Liver (tissue), 3 donors: ENCODE data around the gene AQP5.

Experiments
- FOXA1 ChIP-seq: IDR thresholded peaks from 2 replicates; pipeline ENCODE4 v1.6.1; 2016; ENCODE audit warnings: antibody characterized with exemption
- GABPA ChIP-seq, 2 donors: IDR thresholded peaks in 1 of 2; conservative IDR thresholded peaks in 1 of 2; 2 replicates each; pipeline ENCODE4 v1.6.1; 2016; ENCODE audit warnings: antibody characterized with exemption in 2 of 2, mild to moderate bottlenecking in 1 of 2, moderate library complexity in 1 of 2
- NR2F2 ChIP-seq: IDR thresholded peaks from 2 replicates; pipeline ENCODE4 v1.6.1; 2016; ENCODE audit warnings: antibody characterized with exemption
- RAD21 ChIP-seq, 2 donors: IDR thresholded peaks; 2 replicates each; pipeline ENCODE4 v1.6.1; 2016; ENCODE audit warnings: antibody characterized with exemption in 2 of 2, mild to moderate bottlenecking in 2 of 2
- RXRA ChIP-seq, 2 donors: IDR thresholded peaks; 2 replicates each; pipeline ENCODE4 v1.6.1; 2017 to 2018; ENCODE audit warnings: antibody characterized with exemption in 2 of 2, mild to moderate bottlenecking in 1 of 2
- SP1 ChIP-seq: IDR thresholded peaks from 2 replicates; pipeline ENCODE4 v1.6.1; 2018; ENCODE audit warnings: antibody characterized with exemption, mild to moderate bottlenecking
- TAF1 ChIP-seq: conservative IDR thresholded peaks from 2 replicates; pipeline ENCODE4 v1.6.1; 2016; ENCODE audit warnings: antibody characterized with exemption, mild to moderate bottlenecking
- YY1 ChIP-seq: IDR thresholded peaks from 2 replicates; pipeline ENCODE4 v1.6.1; 2016; ENCODE audit warnings: antibody characterized with exemption, mild to moderate bottlenecking
- TF ChIP-seq, protein P1 (sequence below): IDR thresholded peaks from 2 replicates; pipeline ENCODE4 v1.6.1; 2016; ENCODE audit warnings: antibody characterized with exemption, mild to moderate bottlenecking
- TF ChIP-seq, protein P2 (sequence below): IDR thresholded peaks from 2 replicates; pipeline ENCODE4 v1.6.1; 2016; ENCODE audit warnings: antibody characterized with exemption
- TF ChIP-seq, protein P3 (sequence below): fragments of 150-350 bp; IDR thresholded peaks from 2 replicates; pipeline ENCODE4 v1.5.1; 2017; ENCODE audit warnings: improper control_type of control experiment, low read depth, low read length; ENCODE audit not compliant: missing input control
- TF ChIP-seq, protein P4 (sequence below): IDR thresholded peaks from 2 replicates; pipeline ENCODE4 v1.6.1; 2016; ENCODE audit warnings: antibody characterized with exemption
- TF ChIP-seq, protein P5 (sequence below): IDR thresholded peaks from 2 replicates; pipeline ENCODE4 v1.6.1; 2016; ENCODE audit warnings: antibody characterized with exemption
- donor health status: healthy.
- donor health status: healthy.

DNA sequence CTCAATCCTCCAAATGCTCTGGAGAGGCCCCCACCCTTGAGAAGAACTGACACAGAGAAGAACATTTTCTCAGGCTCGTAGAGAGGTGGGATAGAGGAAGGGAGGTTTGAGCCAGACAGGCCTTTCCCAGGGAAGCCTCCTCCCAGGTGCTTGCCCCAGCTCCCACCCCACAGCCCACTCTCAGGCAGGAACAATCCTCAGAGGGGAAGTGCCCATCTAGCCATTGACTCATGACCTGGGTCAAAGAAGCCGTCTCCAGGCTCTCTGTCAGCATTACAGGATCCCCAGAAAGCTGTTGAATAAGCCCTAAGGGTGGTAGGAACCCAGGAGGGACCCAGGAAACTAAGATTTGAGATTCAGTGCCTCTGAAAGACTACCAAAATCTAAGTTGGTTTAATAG is 14.9 kb downstream of the AQP5 start:
- no peak for TF ChIP-seq RAD21 (IDR thresholded peaks at IDR 0.05)
- TF ChIP-seq, protein P1, sequence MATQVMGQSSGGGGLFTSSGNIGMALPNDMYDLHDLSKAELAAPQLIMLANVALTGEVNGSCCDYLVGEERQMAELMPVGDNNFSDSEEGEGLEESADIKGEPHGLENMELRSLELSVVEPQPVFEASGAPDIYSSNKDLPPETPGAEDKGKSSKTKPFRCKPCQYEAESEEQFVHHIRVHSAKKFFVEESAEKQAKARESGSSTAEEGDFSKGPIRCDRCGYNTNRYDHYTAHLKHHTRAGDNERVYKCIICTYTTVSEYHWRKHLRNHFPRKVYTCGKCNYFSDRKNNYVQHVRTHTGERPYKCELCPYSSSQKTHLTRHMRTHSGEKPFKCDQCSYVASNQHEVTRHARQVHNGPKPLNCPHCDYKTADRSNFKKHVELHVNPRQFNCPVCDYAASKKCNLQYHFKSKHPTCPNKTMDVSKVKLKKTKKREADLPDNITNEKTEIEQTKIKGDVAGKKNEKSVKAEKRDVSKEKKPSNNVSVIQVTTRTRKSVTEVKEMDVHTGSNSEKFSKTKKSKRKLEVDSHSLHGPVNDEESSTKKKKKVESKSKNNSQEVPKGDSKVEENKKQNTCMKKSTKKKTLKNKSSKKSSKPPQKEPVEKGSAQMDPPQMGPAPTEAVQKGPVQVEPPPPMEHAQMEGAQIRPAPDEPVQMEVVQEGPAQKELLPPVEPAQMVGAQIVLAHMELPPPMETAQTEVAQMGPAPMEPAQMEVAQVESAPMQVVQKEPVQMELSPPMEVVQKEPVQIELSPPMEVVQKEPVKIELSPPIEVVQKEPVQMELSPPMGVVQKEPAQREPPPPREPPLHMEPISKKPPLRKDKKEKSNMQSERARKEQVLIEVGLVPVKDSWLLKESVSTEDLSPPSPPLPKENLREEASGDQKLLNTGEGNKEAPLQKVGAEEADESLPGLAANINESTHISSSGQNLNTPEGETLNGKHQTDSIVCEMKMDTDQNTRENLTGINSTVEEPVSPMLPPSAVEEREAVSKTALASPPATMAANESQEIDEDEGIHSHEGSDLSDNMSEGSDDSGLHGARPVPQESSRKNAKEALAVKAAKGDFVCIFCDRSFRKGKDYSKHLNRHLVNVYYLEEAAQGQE, result no peak
- TF ChIP-seq, protein P2, sequence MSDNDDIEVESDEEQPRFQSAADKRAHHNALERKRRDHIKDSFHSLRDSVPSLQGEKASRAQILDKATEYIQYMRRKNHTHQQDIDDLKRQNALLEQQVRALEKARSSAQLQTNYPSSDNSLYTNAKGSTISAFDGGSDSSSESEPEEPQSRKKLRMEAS, result no peak
- TF ChIP-seq, protein P3, sequence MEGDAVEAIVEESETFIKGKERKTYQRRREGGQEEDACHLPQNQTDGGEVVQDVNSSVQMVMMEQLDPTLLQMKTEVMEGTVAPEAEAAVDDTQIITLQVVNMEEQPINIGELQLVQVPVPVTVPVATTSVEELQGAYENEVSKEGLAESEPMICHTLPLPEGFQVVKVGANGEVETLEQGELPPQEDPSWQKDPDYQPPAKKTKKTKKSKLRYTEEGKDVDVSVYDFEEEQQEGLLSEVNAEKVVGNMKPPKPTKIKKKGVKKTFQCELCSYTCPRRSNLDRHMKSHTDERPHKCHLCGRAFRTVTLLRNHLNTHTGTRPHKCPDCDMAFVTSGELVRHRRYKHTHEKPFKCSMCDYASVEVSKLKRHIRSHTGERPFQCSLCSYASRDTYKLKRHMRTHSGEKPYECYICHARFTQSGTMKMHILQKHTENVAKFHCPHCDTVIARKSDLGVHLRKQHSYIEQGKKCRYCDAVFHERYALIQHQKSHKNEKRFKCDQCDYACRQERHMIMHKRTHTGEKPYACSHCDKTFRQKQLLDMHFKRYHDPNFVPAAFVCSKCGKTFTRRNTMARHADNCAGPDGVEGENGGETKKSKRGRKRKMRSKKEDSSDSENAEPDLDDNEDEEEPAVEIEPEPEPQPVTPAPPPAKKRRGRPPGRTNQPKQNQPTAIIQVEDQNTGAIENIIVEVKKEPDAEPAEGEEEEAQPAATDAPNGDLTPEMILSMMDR, result no peak
- TF ChIP-seq, protein P4, sequence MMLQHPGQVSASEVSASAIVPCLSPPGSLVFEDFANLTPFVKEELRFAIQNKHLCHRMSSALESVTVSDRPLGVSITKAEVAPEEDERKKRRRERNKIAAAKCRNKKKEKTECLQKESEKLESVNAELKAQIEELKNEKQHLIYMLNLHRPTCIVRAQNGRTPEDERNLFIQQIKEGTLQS, result no peak
- no peak for TF ChIP-seq SP1
- no peak for TF ChIP-seq GABPA (IDR thresholded peaks at IDR 0.05 in 1 of 2, conservative IDR thresholded peaks at IDR 0.05 in 1 of 2)
- no peak for TF ChIP-seq TAF1
- TF ChIP-seq FOXA1, result no peak
- TF ChIP-seq, protein P5, sequence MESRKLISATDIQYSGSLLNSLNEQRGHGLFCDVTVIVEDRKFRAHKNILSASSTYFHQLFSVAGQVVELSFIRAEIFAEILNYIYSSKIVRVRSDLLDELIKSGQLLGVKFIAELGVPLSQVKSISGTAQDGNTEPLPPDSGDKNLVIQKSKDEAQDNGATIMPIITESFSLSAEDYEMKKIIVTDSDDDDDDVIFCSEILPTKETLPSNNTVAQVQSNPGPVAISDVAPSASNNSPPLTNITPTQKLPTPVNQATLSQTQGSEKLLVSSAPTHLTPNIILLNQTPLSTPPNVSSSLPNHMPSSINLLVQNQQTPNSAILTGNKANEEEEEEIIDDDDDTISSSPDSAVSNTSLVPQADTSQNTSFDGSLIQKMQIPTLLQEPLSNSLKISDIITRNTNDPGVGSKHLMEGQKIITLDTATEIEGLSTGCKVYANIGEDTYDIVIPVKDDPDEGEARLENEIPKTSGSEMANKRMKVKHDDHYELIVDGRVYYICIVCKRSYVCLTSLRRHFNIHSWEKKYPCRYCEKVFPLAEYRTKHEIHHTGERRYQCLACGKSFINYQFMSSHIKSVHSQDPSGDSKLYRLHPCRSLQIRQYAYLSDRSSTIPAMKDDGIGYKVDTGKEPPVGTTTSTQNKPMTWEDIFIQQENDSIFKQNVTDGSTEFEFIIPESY, result no peak
- no peak for TF ChIP-seq RXRA (IDR thresholded peaks at IDR 0.05)
- no peak for TF ChIP-seq YY1
- TF ChIP-seq NR2F2, result no peak
